ENCODE results near the gene CCL17. TPM values are rescaled to one million over a fixed set of nuclear protein-coding genes. Genes with fewer than 3 reads are reported as not detected.
A peak's percentile ranks its signal among the peaks of the same experiment; 100 is the strongest.

CCL17 gene
- total RNA-seq, 1 experiment from 2014 or later: not detected

DNA sequence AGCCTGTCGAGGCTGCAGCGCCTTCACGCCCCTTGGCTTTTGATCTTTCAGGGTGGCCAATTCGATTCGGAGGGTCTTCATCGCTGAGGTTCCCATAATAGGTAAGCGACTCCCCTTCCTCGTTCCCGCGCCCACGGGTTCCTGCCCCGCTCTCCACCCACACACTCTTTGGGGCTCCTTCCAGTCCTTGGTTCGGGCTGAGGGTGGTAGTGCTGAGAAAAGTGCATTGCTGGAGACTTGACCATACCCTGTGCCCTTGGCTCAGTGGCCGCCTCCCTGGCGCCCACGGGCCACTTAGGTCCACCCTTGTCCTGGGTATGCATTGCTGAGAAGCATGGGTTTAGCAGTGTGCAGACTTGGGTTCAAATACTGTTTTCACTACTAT, 58.4 kb downstream of the CCL17 start:
- peaks cover 3% of the 10 kb centered on the region; the same call in 1 of the 2 replicates for H3K36me3 ChIP-seq (ENCODE audit: control insufficient read depth, insufficient read depth, low read length)
- H3K27me3 Mint-ChIP-seq (ENCODE audit: insufficient read depth, unreplicated experiment): no peaks in the 10 kb centered on the region
- DNase-seq: no peak
- 0 out of 2 replicates have a peak, but pooled peaks cover 8% of the 10 kb centered on the region for H3K4me1 ChIP-seq
- peaks cover 37% of the 10 kb centered on the region for H3K36me3 Mint-ChIP-seq (ENCODE audit: insufficient read depth, unreplicated experiment)
- H3K4me3 ChIP-seq (ENCODE audit: low read depth, low read length): peak overlapping the region; percentile 73
- ChIA-PET POLR2A (interaction anchor here (1.2 to 2.3 kb wide), 4 partner anchors 14 to 65 kb away, joined by 3 to 16 read pairs (median 5); partner anchors contain the start of genes CIAPIN1 and COQ9), CTCF (interaction anchor here (0.6 to 2.8 kb wide), 10 partner anchors 8 to 273 kb away, joined by 3 to 17 read pairs (median 7); partner anchors contain the start of genes CIAPIN1, COQ9 and KATNB1)
- H3K27me3 ChIP-seq (replicated peaks; ENCODE audit: control insufficient read depth, insufficient read depth, low read length): no peaks in the 10 kb centered on the region
- no peaks in the 10 kb centered on the region for H3K9me3 Mint-ChIP-seq (ENCODE audit: unreplicated experiment)
- H3K4me1 Mint-ChIP-seq (ENCODE audit: low read depth, unreplicated experiment): no peaks in the 10 kb centered on the region
- H3K27ac Mint-ChIP-seq (ENCODE audit: unreplicated experiment): peak overlapping the region; percentile 92
- no TSS peak for BruUV-seq (replicated peaks)
- TF ChIP-seq, protein P1, sequence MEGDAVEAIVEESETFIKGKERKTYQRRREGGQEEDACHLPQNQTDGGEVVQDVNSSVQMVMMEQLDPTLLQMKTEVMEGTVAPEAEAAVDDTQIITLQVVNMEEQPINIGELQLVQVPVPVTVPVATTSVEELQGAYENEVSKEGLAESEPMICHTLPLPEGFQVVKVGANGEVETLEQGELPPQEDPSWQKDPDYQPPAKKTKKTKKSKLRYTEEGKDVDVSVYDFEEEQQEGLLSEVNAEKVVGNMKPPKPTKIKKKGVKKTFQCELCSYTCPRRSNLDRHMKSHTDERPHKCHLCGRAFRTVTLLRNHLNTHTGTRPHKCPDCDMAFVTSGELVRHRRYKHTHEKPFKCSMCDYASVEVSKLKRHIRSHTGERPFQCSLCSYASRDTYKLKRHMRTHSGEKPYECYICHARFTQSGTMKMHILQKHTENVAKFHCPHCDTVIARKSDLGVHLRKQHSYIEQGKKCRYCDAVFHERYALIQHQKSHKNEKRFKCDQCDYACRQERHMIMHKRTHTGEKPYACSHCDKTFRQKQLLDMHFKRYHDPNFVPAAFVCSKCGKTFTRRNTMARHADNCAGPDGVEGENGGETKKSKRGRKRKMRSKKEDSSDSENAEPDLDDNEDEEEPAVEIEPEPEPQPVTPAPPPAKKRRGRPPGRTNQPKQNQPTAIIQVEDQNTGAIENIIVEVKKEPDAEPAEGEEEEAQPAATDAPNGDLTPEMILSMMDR (IDR thresholded peaks at IDR 0.05; ENCODE audit: insufficient read depth in 1 of 2, low read depth in 1 of 2, low read length in 1 of 2, severe bottlenecking in 1 of 2, unreplicated experiment in 1 of 2): no peak
- intact Hi-C loops (cut with micrococcal nuclease; ENCODE audit: unreplicated experiment): loop anchor here (1.0 to 2.0 kb wide), 3 partner anchors 16 to 56 kb away; partner anchors contain the start of genes CIAPIN1 and COQ9
- H3K4me3 Mint-ChIP-seq (ENCODE audit: unreplicated experiment): peak overlapping the region; percentile 85
- no peaks in the 10 kb centered on the region for H3K9me3 ChIP-seq

DNA sequence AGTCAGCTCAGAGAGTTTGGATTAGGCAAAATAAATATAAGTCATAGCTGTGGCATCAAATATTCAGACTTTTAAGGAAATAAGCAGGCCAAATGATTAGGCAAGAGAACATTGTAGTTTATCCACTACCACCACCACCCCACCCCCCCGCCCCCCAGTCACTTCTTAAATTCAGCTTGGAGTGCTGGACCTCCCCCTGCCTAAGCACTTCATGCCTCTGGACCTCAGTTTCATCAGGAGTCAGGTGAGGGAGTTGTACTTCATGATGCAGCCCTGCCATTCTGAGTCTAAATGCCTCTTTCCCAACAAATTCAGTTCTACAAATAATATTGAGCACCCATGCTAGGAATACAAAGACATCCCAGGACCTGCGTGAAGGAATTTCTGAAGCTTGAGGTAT, 60.0 kb downstream of the CCL17 start:
- H3K36me3 ChIP-seq (ENCODE audit: control insufficient read depth, insufficient read depth, low read length): peaks cover 7% of the 10 kb centered on the region
- H3K27ac Mint-ChIP-seq (ENCODE audit: unreplicated experiment): no peak overlapping the region
- no peak for DNase-seq
- POLR2A ChIA-PET: no interaction called here
- no peak overlapping the region for H3K4me3 Mint-ChIP-seq (ENCODE audit: unreplicated experiment)
- H3K9me3 ChIP-seq: no peaks in the 10 kb centered on the region
- H3K36me3 Mint-ChIP-seq (ENCODE audit: insufficient read depth, unreplicated experiment): peaks cover 53% of the 10 kb centered on the region
- intact Hi-C loops (cut with micrococcal nuclease; ENCODE audit: unreplicated experiment): no loop called here
- no peaks in the 10 kb centered on the region for H3K9me3 Mint-ChIP-seq (ENCODE audit: unreplicated experiment)
- no peak overlapping the region for H3K4me3 ChIP-seq (ENCODE audit: low read depth, low read length)
- no peaks in the 10 kb centered on the region for H3K27me3 Mint-ChIP-seq (ENCODE audit: insufficient read depth, unreplicated experiment)
- no peaks in the 10 kb centered on the region for H3K4me1 Mint-ChIP-seq (ENCODE audit: low read depth, unreplicated experiment)
- no TSS peak for BruUV-seq (replicated peaks)
- H3K4me1 ChIP-seq: 0 out of 2 replicates have a peak, but pooled peaks cover 8% of the 10 kb centered on the region
- no peaks in the 10 kb centered on the region for H3K27me3 ChIP-seq (replicated peaks; ENCODE audit: control insufficient read depth, insufficient read depth, low read length)
- TF ChIP-seq, protein P1 (IDR thresholded peaks at IDR 0.05; ENCODE audit: insufficient read depth in 1 of 2, low read depth in 1 of 2, low read length in 1 of 2, severe bottlenecking in 1 of 2, unreplicated experiment in 1 of 2): no peak
- CTCF ChIA-PET: no interaction called here

Other genes starting within 250 kb of the CCL17 start
- gene PSME3IP1, start 218.7 kb upstream of the CCL17 start, total RNA-seq (2022): 141 and 143 TPM in 2 replicates
- gene RSPRY1, start 218.4 kb upstream of the CCL17 start, total RNA-seq (2022): 56.7 and 57.7 TPM in 2 replicates
- gene ARL2BP, start 159.5 kb upstream of the CCL17 start, total RNA-seq (2022): 38.5 and 47.6 TPM in 2 replicates
- 53.0 and 54.0 TPM in 2 replicates for gene PLLP, start 120.1 kb upstream of the CCL17 start, total RNA-seq (2022)
- gene CCL22, start 46.0 kb upstream of the CCL17 start, total RNA-seq (2022): 0.44 and 0.68 TPM in 2 replicates
- 0.16 TPM in 1 of 2 replicates, not detected in the other for gene CX3CL1, start 32.3 kb upstream of the CCL17 start, total RNA-seq (2022)
- 98.3 and 103 TPM in 2 replicates for gene CIAPIN1, start 42.6 kb downstream of the CCL17 start, total RNA-seq (2022)
- 50.9 and 54.2 TPM in 2 replicates for gene COQ9, start 42.7 kb downstream of the CCL17 start, total RNA-seq (2022)
- gene POLR2C, start 57.9 kb downstream of the CCL17 start, total RNA-seq (2022): 100 and 102 TPM in 2 replicates
- gene DOK4, start 81.7 kb downstream of the CCL17 start, total RNA-seq (2022): 111 and 122 TPM in 2 replicates
- 9.1 and 11.8 TPM in 2 replicates for gene CCDC102A, start 131.8 kb downstream of the CCL17 start, total RNA-seq (2022)
- gene ADGRG5, start 137.9 kb downstream of the CCL17 start, total RNA-seq (2022): 4.6 and 5.2 TPM in 2 replicates
- 153 and 195 TPM in 2 replicates for gene ADGRG1, start 223.9 kb downstream of the CCL17 start, total RNA-seq (2022)

Data from Caco-2 (cell line).